RWPE2 (cell line): ENCODE measurements around the gene CFLAR.
A peak's percentile ranks its signal among the peaks of the same experiment; 100 is the strongest.
"Not testable (repeated sequence)": the region's sequence is repeated elsewhere in the genome, so short reads cannot be mapped to it uniquely, and the experiment has no call there.

Source experiments
- ATAC-seq: fragments of 200-7000 bp; cut with Tn5 transposase; 3 replicates; pipeline ENCODE4 v1.9.1; 2021; ENCODE audit warnings: low read depth
- DNase-seq: peaks from one replicate; pipeline ENCODE4 v3.0.0-alpha.2; 2020; ENCODE audit warnings: low spot score
- H3K27ac ChIP-seq: fragments of 450-650 bp; 2 replicates; pipeline ENCODE4 v1.5.1; 2017; ENCODE audit warnings: mild to moderate bottlenecking; ENCODE audit not compliant: poor library complexity, severe bottlenecking
- H3K27me3 ChIP-seq: fragments of 250-450 bp; sonication (Bioruptor Pico); 2 replicates; pipeline ENCODE4 v1.5.1; 2021; ENCODE audit warnings: mild to moderate bottlenecking, moderate library complexity; ENCODE audit not compliant: insufficient read depth, poor library complexity, severe bottlenecking
- H3K36me3 ChIP-seq: fragments of 250-450 bp; sonication (Bioruptor Pico); 2 replicates; pipeline ENCODE4 v1.5.1; 2020; ENCODE audit warnings: low read depth, mild to moderate bottlenecking, moderate library complexity
- H3K4me1 ChIP-seq: fragments of 250-450 bp; sonication (Bioruptor Pico); 2 replicates; pipeline ENCODE4 v1.5.1; 2021; ENCODE audit warnings: mild to moderate bottlenecking, moderate library complexity; ENCODE audit not compliant: insufficient read depth, poor library complexity, severe bottlenecking
- H3K4me3 ChIP-seq: fragments of 250-450 bp; sonication (Bioruptor Pico); 2 replicates; pipeline ENCODE4 v1.5.1; 2021; ENCODE audit warnings: mild to moderate bottlenecking, moderate library complexity; ENCODE audit not compliant: severe bottlenecking
- H3K9me3 ChIP-seq: fragments of 250-450 bp; sonication (Bioruptor Pico); 2 replicates; pipeline ENCODE4 v1.5.1; 2021; ENCODE audit warnings: mild to moderate bottlenecking, moderate library complexity; ENCODE audit not compliant: severe bottlenecking
- CTCF ChIP-seq: fragments of 450-650 bp; IDR thresholded peaks from one replicate; pipeline ENCODE4 v1.5.1; 2017; ENCODE audit warnings: mild to moderate bottlenecking, moderate library complexity; ENCODE audit not compliant: poor library complexity, severe bottlenecking

Gene CFLAR

GRCh38 chr2:201182650-201183364 is 66.8 kb downstream of the CFLAR start, which contains the start of gene CASP10:
Gene CASP10 (plus strand): TSS chr2:201183141. CDS start chr2:201185778, 2,637 bp downstream.
- Histone ChIP-seq H3K4me1 (peaks cover 9% of the 10 kb centered on the region), H3K27ac (no peak within 1 kb of the TSS), H3K4me3 (peak within 1 kb of the TSS; percentile 32), H3K36me3 (no peaks in the 10 kb centered on the region), H3K9me3 (no peaks in the 10 kb centered on the region), H3K27me3 (no peaks in the 10 kb centered on the region)
- ATAC-seq = peak; percentile 91
- DNase-seq = no peak
- TF ChIP-seq CTCF = peak; percentile 51

- peak overlapping the region; percentile 32 for H3K4me3 ChIP-seq
- H3K4me1 ChIP-seq = peaks cover 9% of the 10 kb centered on the region
- ATAC-seq = no peak
These were observed 67.4 kb downstream of the CFLAR start for GRCh38 chr2:201183365-201183727.

GRCh38 chr2:201183835-201184234 is 67.9 kb downstream of the CFLAR start:
- H3K27me3 ChIP-seq, H3K4me1 ChIP-seq, H3K4me3 ChIP-seq, H3K9me3 ChIP-seq, H3K27ac ChIP-seq, DNase-seq, ATAC-seq, H3K36me3 ChIP-seq: not testable (repeated sequence)

More at GRCh38 chr2:201183365-201183727, 67.4 kb downstream of the CFLAR start:
- no peak for DNase-seq
- H3K36me3 ChIP-seq = no peaks in the 10 kb centered on the region
- no peak for TF ChIP-seq CTCF
- H3K27me3 ChIP-seq = no peaks in the 10 kb centered on the region
- H3K9me3 ChIP-seq = no peaks in the 10 kb centered on the region
- H3K27ac ChIP-seq = no peak overlapping the region

- H3K9me3 ChIP-seq, H3K4me3 ChIP-seq, ATAC-seq, H3K4me1 ChIP-seq, H3K27ac ChIP-seq, H3K27me3 ChIP-seq, H3K36me3 ChIP-seq, DNase-seq: not testable (repeated sequence)
These were observed 68.3 kb downstream of the CFLAR start for GRCh38 chr2:201184248-201184647.

- H3K4me1 ChIP-seq = peaks cover 9% of the 10 kb centered on the region
- no peak overlapping the region for H3K27ac ChIP-seq
- no peak for TF ChIP-seq CTCF
- no peaks in the 10 kb centered on the region for H3K9me3 ChIP-seq
- H3K27me3 ChIP-seq = no peaks in the 10 kb centered on the region
- no peak for DNase-seq
- no peak for ATAC-seq
- H3K4me3 ChIP-seq = no peak overlapping the region
- no peaks in the 10 kb centered on the region for H3K36me3 ChIP-seq
These were observed 69.9 kb downstream of the CFLAR start for GRCh38 chr2:201185863-201186262.

GRCh38 chr2:201186982-201187381 is 71.0 kb downstream of the CFLAR start:
- TF ChIP-seq CTCF = no peak
- Histone ChIP-seq H3K27me3 (no peaks in the 10 kb centered on the region), H3K27ac (no peak overlapping the region), H3K9me3 (no peaks in the 10 kb centered on the region), H3K4me1 (peaks cover 9% of the 10 kb centered on the region), H3K4me3 (no peak overlapping the region), H3K36me3 (no peaks in the 10 kb centered on the region)
- DNase-seq (no peak), ATAC-seq (no peak)
